Esophagus muscularis mucosa (tissue), 3 donors: ENCODE measurements around the gene IGF2BP3.

Source experiments
- POLR2A ChIP-seq: fragments of 450-650 bp; IDR thresholded peaks from one replicate; pipeline ENCODE4 v1.6.1; 2017; ENCODE audit warnings: antibody characterized with exemption, moderate library complexity, mild to moderate bottlenecking, low read depth
- POLR2AphosphoS5 ChIP-seq, 2 donors: sonication (generic); formaldehyde crosslinking; IDR thresholded peaks; one replicate each; pipeline ENCODE4 v1.6.1; 2017; ENCODE audit warnings: antibody characterized with exemption in 2 of 2
- TF ChIP-seq, protein P1 (sequence below), 3 experiments: fragments of 200-600 bp in 2 of 3; fragments of 450-650 bp in 1 of 3; sonication (generic) in 2 of 3; IDR thresholded peaks; one replicate each; pipeline ENCODE4 v1.5.1; 2017 to 2019; ENCODE audit warnings: antibody characterized with exemption in 3 of 3, mild to moderate bottlenecking in 2 of 3, moderate library complexity in 1 of 3

DNA sequence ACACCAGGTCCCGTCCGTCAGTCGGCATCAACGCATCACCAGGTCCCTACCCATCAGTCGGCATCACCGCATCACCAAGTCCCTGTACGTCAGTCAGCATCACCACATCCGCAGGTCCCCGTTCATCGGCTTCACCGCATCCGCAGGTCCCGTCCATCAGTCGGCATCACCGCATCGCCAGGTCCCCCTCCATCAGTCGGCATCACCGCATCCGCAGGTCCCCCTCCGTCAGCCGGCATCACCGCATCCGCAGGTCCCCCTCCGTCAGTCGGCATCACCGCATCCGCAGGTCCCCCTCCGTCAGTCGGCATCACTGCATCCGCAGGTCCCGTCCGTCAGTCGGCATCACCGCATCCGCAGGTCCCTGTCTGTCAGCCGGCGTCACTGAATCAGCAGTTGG, 55.1 kb downstream of the IGF2BP3 start:
- TF ChIP-seq, protein P1, sequence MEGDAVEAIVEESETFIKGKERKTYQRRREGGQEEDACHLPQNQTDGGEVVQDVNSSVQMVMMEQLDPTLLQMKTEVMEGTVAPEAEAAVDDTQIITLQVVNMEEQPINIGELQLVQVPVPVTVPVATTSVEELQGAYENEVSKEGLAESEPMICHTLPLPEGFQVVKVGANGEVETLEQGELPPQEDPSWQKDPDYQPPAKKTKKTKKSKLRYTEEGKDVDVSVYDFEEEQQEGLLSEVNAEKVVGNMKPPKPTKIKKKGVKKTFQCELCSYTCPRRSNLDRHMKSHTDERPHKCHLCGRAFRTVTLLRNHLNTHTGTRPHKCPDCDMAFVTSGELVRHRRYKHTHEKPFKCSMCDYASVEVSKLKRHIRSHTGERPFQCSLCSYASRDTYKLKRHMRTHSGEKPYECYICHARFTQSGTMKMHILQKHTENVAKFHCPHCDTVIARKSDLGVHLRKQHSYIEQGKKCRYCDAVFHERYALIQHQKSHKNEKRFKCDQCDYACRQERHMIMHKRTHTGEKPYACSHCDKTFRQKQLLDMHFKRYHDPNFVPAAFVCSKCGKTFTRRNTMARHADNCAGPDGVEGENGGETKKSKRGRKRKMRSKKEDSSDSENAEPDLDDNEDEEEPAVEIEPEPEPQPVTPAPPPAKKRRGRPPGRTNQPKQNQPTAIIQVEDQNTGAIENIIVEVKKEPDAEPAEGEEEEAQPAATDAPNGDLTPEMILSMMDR (IDR thresholded peaks at IDR 0.05) = no peak
- TF ChIP-seq POLR2AphosphoS5 (IDR thresholded peaks at IDR 0.05) (no peak), POLR2A (no peak)
